Liver (tissue), 9 donors: ENCODE measurements around the gene PTK7. TPM values are rescaled to one million over a fixed set of nuclear protein-coding genes. Genes with fewer than 3 reads are reported as not detected.

Source experiments
- DNase-seq: peaks from one replicate; pipeline ENCODE4 v3.0.0-alpha.2; 2017; ENCODE audit warnings: low spot score
- H3K27ac ChIP-seq, 2 donors: one replicate each; pipeline ENCODE4 v1.7.0; 2013; ENCODE audit warnings: inconsistent platforms in 2 of 2, low read length in 2 of 2, control low read depth in 1 of 2, low read depth in 1 of 2, mild to moderate bottlenecking in 1 of 2
- H3K27me3 ChIP-seq, 4 donors: one replicate each; pipeline versions ENCODE4 v1.6.1 to v1.7.0; 2013; ENCODE audit warnings: low read length in 3 of 4, inconsistent platforms in 1 of 4, mild to moderate bottlenecking in 1 of 4, moderate library complexity in 1 of 4; ENCODE audit not compliant: control insufficient read depth in 4 of 4, insufficient read depth in 4 of 4
- H3K36me3 ChIP-seq, 4 donors: one replicate each; pipeline versions ENCODE4 v1.6.1 to v1.7.0; 2013; ENCODE audit warnings: low read length in 3 of 4, mild to moderate bottlenecking in 3 of 4, low read depth in 1 of 4, moderate library complexity in 1 of 4; ENCODE audit not compliant: control insufficient read depth in 4 of 4, insufficient read depth in 3 of 4
- H3K4me1 ChIP-seq, 4 donors: one replicate each; pipeline versions ENCODE4 v1.6.1 to v1.7.0; 2013; ENCODE audit warnings: low read length in 3 of 4, mild to moderate bottlenecking in 3 of 4, moderate library complexity in 1 of 4; ENCODE audit not compliant: control insufficient read depth in 4 of 4, insufficient read depth in 4 of 4
- H3K4me3 ChIP-seq, 3 donors: one replicate each; pipeline versions ENCODE4 v1.6.1 to v1.7.0; 2013; ENCODE audit warnings: low read length in 3 of 3, control low read depth in 1 of 3, low read depth in 1 of 3, mild to moderate bottlenecking in 1 of 3
- H3K9ac ChIP-seq, 2 donors: one replicate each; pipeline ENCODE4 v1.7.0; 2013; ENCODE audit warnings: low read length in 2 of 2, mild to moderate bottlenecking in 2 of 2, moderate library complexity in 2 of 2, control low read depth in 1 of 2, low read depth in 1 of 2
- H3K9me3 ChIP-seq, 4 donors: one replicate each; pipeline versions ENCODE4 v1.6.1 to v1.7.0; 2013; ENCODE audit warnings: low read length in 3 of 4; ENCODE audit not compliant: control insufficient read depth in 4 of 4
- ATF3 ChIP-seq: IDR thresholded peaks from 2 replicates; pipeline ENCODE4 v1.6.1; 2016; ENCODE audit warnings: antibody characterized with exemption
- CTCF ChIP-seq: fragments of 150-350 bp; IDR thresholded peaks from 2 replicates; pipeline ENCODE4 v1.5.1; 2017; ENCODE audit warnings: improper control_type of control experiment, low read depth, low read length; ENCODE audit not compliant: missing input control
- EGR1 ChIP-seq, 2 donors: IDR thresholded peaks; 2 replicates each; pipeline ENCODE4 v1.6.1; 2016 to 2018; ENCODE audit warnings: antibody characterized with exemption in 2 of 2, low read depth in 2 of 2
- FOXA1 ChIP-seq: IDR thresholded peaks from 2 replicates; pipeline ENCODE4 v1.6.1; 2016; ENCODE audit warnings: antibody characterized with exemption
- FOXA2 ChIP-seq: IDR thresholded peaks from 2 replicates; pipeline ENCODE4 v1.6.1; 2016; ENCODE audit warnings: antibody characterized with exemption
- GABPA ChIP-seq, 2 donors: IDR thresholded peaks in 1 of 2; conservative IDR thresholded peaks in 1 of 2; 2 replicates each; pipeline ENCODE4 v1.6.1; 2016; ENCODE audit warnings: antibody characterized with exemption in 2 of 2, mild to moderate bottlenecking in 1 of 2, moderate library complexity in 1 of 2
- HNF4A ChIP-seq, 2 donors: conservative IDR thresholded peaks; 2 replicates each; pipeline ENCODE4 v1.6.1; 2016; ENCODE audit warnings: antibody characterized with exemption in 2 of 2, mild to moderate bottlenecking in 2 of 2
- HNF4G ChIP-seq: IDR thresholded peaks from 2 replicates; pipeline ENCODE4 v1.6.1; 2016; ENCODE audit warnings: antibody characterized with exemption
- JUND ChIP-seq, 2 donors: IDR thresholded peaks; 2 replicates each; pipeline ENCODE4 v1.6.1; 2016; ENCODE audit warnings: antibody characterized with exemption in 2 of 2
- MAX ChIP-seq: IDR thresholded peaks from 2 replicates; pipeline ENCODE4 v1.6.1; 2016; ENCODE audit warnings: antibody characterized with exemption
- NR2F2 ChIP-seq: IDR thresholded peaks from 2 replicates; pipeline ENCODE4 v1.6.1; 2016; ENCODE audit warnings: antibody characterized with exemption
- RAD21 ChIP-seq, 2 donors: IDR thresholded peaks; 2 replicates each; pipeline ENCODE4 v1.6.1; 2016; ENCODE audit warnings: antibody characterized with exemption in 2 of 2, mild to moderate bottlenecking in 2 of 2
- REST ChIP-seq: IDR thresholded peaks from 2 replicates; pipeline ENCODE4 v1.6.1; 2016; ENCODE audit warnings: antibody characterized with exemption, mild to moderate bottlenecking
- RXRA ChIP-seq, 2 donors: IDR thresholded peaks; 2 replicates each; pipeline ENCODE4 v1.6.1; 2017 to 2018; ENCODE audit warnings: antibody characterized with exemption in 2 of 2, mild to moderate bottlenecking in 1 of 2
- SP1 ChIP-seq: IDR thresholded peaks from 2 replicates; pipeline ENCODE4 v1.6.1; 2018; ENCODE audit warnings: antibody characterized with exemption, mild to moderate bottlenecking
- TAF1 ChIP-seq: conservative IDR thresholded peaks from 2 replicates; pipeline ENCODE4 v1.6.1; 2016; ENCODE audit warnings: antibody characterized with exemption, mild to moderate bottlenecking
- YY1 ChIP-seq: IDR thresholded peaks from 2 replicates; pipeline ENCODE4 v1.6.1; 2016; ENCODE audit warnings: antibody characterized with exemption, mild to moderate bottlenecking
- ZBTB33 ChIP-seq: IDR thresholded peaks from 2 replicates; pipeline ENCODE4 v1.6.1; 2016; ENCODE audit warnings: antibody characterized with exemption
- WGBS: extraction: QIAGEN DNeasy Blood & Tissue Kit; methylation state at CpG from one replicate; pipeline ENCODE4 v1.1.7; 2013; 5-methylcytosine and 5-hydroxymethylcytosine counted together
- polyA plus RNA-seq, 2 donors: library from polyadenylated mRNA; stranded (reverse) in 1 of 2; unstranded in 1 of 2; fragments of 200-250 nt in 1 of 2; fragments of >200 nt in 1 of 2; fragmentation: Nextera tagmentation in 1 of 2; extraction: Ambion mirVana in 1 of 2; gene quantifications; one replicate each; pipeline versions ENCODE4 v1.2.1 to v1.2.3, GENCODE V29; 2013 to 2015
- total RNA-seq, 2 donors: library from RNA; depleted of rRNA; stranded (reverse); fragments of >200 nt; gene quantifications; one replicate each; pipeline ENCODE4 v1.2.3, GENCODE V29; 2014
- donor health status: healthy.
- donor health status: healthy.
- donor health status: healthy.
- donor health status: healthy.
- donor health status: healthy.

The PTK7 gene
- total and polyA plus RNA-seq, 4 donors, result 0.67 to 10.5 (median 1.3) TPM

- H3K9ac ChIP-seq, result no peak overlapping the region
- no peaks in the 10 kb centered on the region for H3K27me3 ChIP-seq
- H3K9me3 ChIP-seq, result no peaks in the 10 kb centered on the region
- no peak overlapping the region for H3K27ac ChIP-seq
- WGBS, result 87% methylated on average over 9 of the region's 9 CpGs
- no peak overlapping the region for H3K4me3 ChIP-seq
- DNase-seq, result no peak
- no peaks in the 10 kb centered on the region for H3K4me1 ChIP-seq
- no peak for TF ChIP-seq MAX
- no peak for TF ChIP-seq GABPA (IDR thresholded peaks at IDR 0.05 in 1 of 2, conservative IDR thresholded peaks at IDR 0.05 in 1 of 2)
- no peak for TF ChIP-seq FOXA1
- TF ChIP-seq HNF4A (conservative IDR thresholded peaks at IDR 0.05), result no peak
- TF ChIP-seq HNF4G, result no peak
- TF ChIP-seq JUND (IDR thresholded peaks at IDR 0.05), result no peak
- TF ChIP-seq REST, result no peak
- no peak for TF ChIP-seq CTCF
- TF ChIP-seq RAD21 (IDR thresholded peaks at IDR 0.05), result no peak
- no peak for TF ChIP-seq YY1
- no peak for TF ChIP-seq FOXA2
- no peak for TF ChIP-seq TAF1
- TF ChIP-seq SP1, result no peak
- TF ChIP-seq ZBTB33, result no peak
- TF ChIP-seq ATF3, result no peak
- TF ChIP-seq EGR1 (IDR thresholded peaks at IDR 0.05; ENCODE audit: low read depth in 2 of 2), result no peak
- TF ChIP-seq RXRA (IDR thresholded peaks at IDR 0.05), result no peak
- no peak for TF ChIP-seq NR2F2
- no peaks in the 10 kb centered on the region for H3K36me3 ChIP-seq
Measured at GRCh38 chr6:43120944-43121913, 45.1 kb downstream of the PTK7 start.
